Testis (tissue), 2 donors: Measurements from ENCODE around the gene PTPRD.

Experiments used
- CTCF ChIP-seq, 3 experiments: fragments of 450-650 bp in 2 of 3; fragments of 200-600 bp in 1 of 3; sonication (generic) in 1 of 3; IDR thresholded peaks; one replicate each; pipeline ENCODE4 v1.5.1; 2016 to 2019; ENCODE audit warnings: antibody characterized with exemption in 3 of 3, mild to moderate bottlenecking in 2 of 3, moderate library complexity in 1 of 3
- POLR2A ChIP-seq: fragments of 450-650 bp; IDR thresholded peaks from one replicate; pipeline ENCODE4 v1.6.1; 2017; ENCODE audit warnings: antibody characterized with exemption, mild to moderate bottlenecking, moderate library complexity

- TF ChIP-seq CTCF (IDR thresholded peaks at IDR 0.05) (no peak), POLR2A (no peak)
Measured at GRCh38 chr9:8605096-8605495, 2007.7 kb downstream of the PTPRD start.
